Measurements from ENCODE around the gene KCNE5. TPM values are rescaled to one million over a fixed set of nuclear protein-coding genes. Genes with fewer than 3 reads are reported as not detected.

Gene KCNE5
- total RNA-seq, 1 experiment from 2014 or later, result 3.7 TPM

DNA sequence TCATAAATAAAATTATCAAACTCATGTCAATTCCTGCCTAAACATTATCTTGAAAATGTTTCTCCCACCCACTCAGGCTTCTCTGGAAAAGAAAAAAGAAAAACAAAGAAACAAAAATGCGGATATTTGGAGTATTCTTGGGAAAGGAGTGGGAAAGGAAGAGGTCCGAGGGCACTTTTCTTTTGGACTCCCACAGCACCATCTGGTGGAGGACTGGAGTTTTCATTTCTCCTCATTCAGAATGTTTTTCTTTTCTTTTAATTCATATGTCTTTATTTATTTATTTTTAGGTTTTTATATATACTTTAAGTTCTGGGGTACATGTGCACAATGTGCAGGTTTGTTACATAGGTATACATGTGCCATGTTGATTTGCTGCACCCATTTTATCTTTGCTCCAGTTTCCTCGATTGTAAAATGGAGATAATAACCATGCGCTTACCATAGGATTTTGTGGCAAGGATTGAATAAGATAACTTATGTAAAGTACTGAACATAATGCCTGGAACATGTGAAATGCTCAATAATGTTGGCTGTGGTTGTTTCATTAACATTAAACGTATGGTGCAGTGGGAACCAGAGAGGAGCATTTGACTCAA is 8.0 kb upstream of the KCNE5 start:
- H3K9me3 ChIP-seq (ENCODE audit: control insufficient read depth, low read depth, low read length), result no peaks in the 10 kb centered on the region
- no peaks in the 10 kb centered on the region; the same call in 1 of the 2 replicates for H3K27me3 Mint-ChIP-seq (ENCODE audit: low read depth)
- no peaks in the 10 kb centered on the region for H3K27me3 ChIP-seq (ENCODE audit: insufficient read depth, low read length)
- H3K56ac ChIP-seq (ENCODE audit: insufficient read length, low read depth, low read length), result no peak overlapping the region
- H3K79me2 ChIP-seq (ENCODE audit: insufficient read depth, low read length), result no peaks in the 10 kb centered on the region
- TF ChIP-seq, protein P1, sequence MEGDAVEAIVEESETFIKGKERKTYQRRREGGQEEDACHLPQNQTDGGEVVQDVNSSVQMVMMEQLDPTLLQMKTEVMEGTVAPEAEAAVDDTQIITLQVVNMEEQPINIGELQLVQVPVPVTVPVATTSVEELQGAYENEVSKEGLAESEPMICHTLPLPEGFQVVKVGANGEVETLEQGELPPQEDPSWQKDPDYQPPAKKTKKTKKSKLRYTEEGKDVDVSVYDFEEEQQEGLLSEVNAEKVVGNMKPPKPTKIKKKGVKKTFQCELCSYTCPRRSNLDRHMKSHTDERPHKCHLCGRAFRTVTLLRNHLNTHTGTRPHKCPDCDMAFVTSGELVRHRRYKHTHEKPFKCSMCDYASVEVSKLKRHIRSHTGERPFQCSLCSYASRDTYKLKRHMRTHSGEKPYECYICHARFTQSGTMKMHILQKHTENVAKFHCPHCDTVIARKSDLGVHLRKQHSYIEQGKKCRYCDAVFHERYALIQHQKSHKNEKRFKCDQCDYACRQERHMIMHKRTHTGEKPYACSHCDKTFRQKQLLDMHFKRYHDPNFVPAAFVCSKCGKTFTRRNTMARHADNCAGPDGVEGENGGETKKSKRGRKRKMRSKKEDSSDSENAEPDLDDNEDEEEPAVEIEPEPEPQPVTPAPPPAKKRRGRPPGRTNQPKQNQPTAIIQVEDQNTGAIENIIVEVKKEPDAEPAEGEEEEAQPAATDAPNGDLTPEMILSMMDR (conservative IDR thresholded peaks at IDR 0.05), result peak; percentile 88
- no peak overlapping the region for H2BK15ac ChIP-seq (ENCODE audit: low read depth, low read length)
- H3K4me2 ChIP-seq (ENCODE audit: insufficient read depth, insufficient read length, low read length), result no peak overlapping the region
- peaks cover 3 to 6% of the 10 kb centered on the region in 2 experiments; a peak in 2 of 4 replicates for H3K4me1 Mint-ChIP-seq
- no peaks in the 10 kb centered on the region for H4K20me1 ChIP-seq (ENCODE audit: control insufficient read depth, insufficient read depth, insufficient read length)
- H3K27ac ChIP-seq (ENCODE audit: insufficient read length, low read depth, low read length), result no peak overlapping the region
- no CpG with 5 or more reads among the region's 5 CpGs for WGBS (ENCODE audit: extremely low coverage, insufficient read length, low lambda C conversion rate)
- H2BK20ac ChIP-seq (ENCODE audit: low read depth, low read length, poor library complexity, severe bottlenecking), result no peak overlapping the region
- no peak overlapping the region for H4K91ac ChIP-seq (ENCODE audit: insufficient read length, low read depth, low read length)
- H3K27ac Mint-ChIP-seq, result no peak overlapping the region
- no peak overlapping the region for H2AK5ac ChIP-seq (ENCODE audit: insufficient read length, low read length)
- H2BK120ac ChIP-seq (ENCODE audit: low read depth, low read length, poor library complexity, severe bottlenecking), result no peak overlapping the region
- H3K9me3 Mint-ChIP-seq, result no peaks in the 10 kb centered on the region; a peak in 1 of 5 replicates
- H3K79me1 ChIP-seq (ENCODE audit: insufficient read depth, low read depth, low read length, poor library complexity, severe bottlenecking), result no peaks in the 10 kb centered on the region
- no peak overlapping the region for H4K5ac ChIP-seq (ENCODE audit: insufficient read length, low read depth, low read length)
- H4K8ac ChIP-seq (replicated peaks; ENCODE audit: insufficient read length, low read depth, low read length), result no peak overlapping the region
- H3K4ac ChIP-seq (ENCODE audit: low read depth, low read length), result no peak overlapping the region
- no peak overlapping the region for H2BK5ac ChIP-seq (ENCODE audit: insufficient read length, low read length)
- H3K14ac ChIP-seq (ENCODE audit: insufficient read depth, low read length), result no peak overlapping the region
- H3K23ac ChIP-seq (ENCODE audit: insufficient read length, low read depth, low read length), result no peak overlapping the region
- no peak overlapping the region for H2BK12ac ChIP-seq (ENCODE audit: insufficient read length, low read depth, low read length)
- peak; percentile 33 for DNase-seq
- no peak overlapping the region for H3K4me3 Mint-ChIP-seq
- no peak overlapping the region for H3K9ac ChIP-seq (ENCODE audit: extremely low read depth, insufficient read length, low read length)
- no peak overlapping the region for H2AFZ ChIP-seq (ENCODE audit: low read length)
- H3K18ac ChIP-seq (ENCODE audit: insufficient read length, low read depth, low read length), result no peak overlapping the region
- H3K23me2 ChIP-seq (ENCODE audit: insufficient read length, low read depth, low read length, poor library complexity, severe bottlenecking), result no peaks in the 10 kb centered on the region
- H3T11ph ChIP-seq (ENCODE audit: low read length), result no peak overlapping the region
- H3K36me3 Mint-ChIP-seq (ENCODE audit: insufficient read depth in 1 of 3, low read depth in 3 of 3), result peaks cover 0 to 4% (median 0%) of the 10 kb centered on the region in 3 experiments; a peak in 3 of 7 replicates
- H3K4me1 ChIP-seq (ENCODE audit: insufficient read depth, low read length), result no peaks in the 10 kb centered on the region

Measured in H9 (cell line).